ENCODE measurements around the gene CCDC85C. TPM values are rescaled to one million over a fixed set of nuclear protein-coding genes. Genes with fewer than 3 reads are reported as not detected.

CCDC85C gene
- total and polyA plus RNA-seq, 4 donors = 4.0 to 23.9 (median 9.6) TPM

DNA sequence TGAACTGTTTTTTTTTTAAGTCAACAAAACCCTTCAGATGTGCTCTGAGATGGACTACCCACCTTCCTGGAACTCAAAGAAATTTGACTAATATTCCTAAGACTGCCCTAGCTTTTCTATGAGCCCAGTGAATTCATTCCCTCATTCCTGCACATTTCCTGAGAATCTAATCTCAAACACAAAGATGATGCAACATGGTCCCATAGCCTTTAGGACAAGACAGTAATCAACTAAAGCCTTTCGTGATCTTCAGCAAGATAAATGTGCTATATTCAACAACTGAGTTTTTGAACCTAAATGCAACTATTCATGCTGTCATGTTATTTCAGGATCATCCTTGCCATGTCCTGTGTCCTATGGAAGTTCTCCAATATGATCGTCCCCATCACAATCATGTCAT, 128.3 kb downstream of the CCDC85C start:
- H3K27me3 ChIP-seq (ENCODE audit: control insufficient read depth in 4 of 4, insufficient read depth in 4 of 4, low read length in 3 of 4) = no peaks in the 10 kb centered on the region
- WGBS = 69% methylated on average over 2 of the region's 2 CpGs
- no peaks in the 10 kb centered on the region for H3K9me3 ChIP-seq (ENCODE audit: control insufficient read depth in 4 of 4, low read length in 3 of 4)
- no peaks in the 10 kb centered on the region for H3K36me3 ChIP-seq (ENCODE audit: control insufficient read depth in 4 of 4, insufficient read depth in 3 of 4, low read depth in 1 of 4, low read length in 3 of 4)
- DNase-seq (ENCODE audit: low spot score) = no peak
- no peak overlapping the region for H3K27ac ChIP-seq (ENCODE audit: low read depth in 1 of 2, low read length in 2 of 2)
- no peak overlapping the region for H3K9ac ChIP-seq (ENCODE audit: low read depth in 1 of 2, low read length in 2 of 2)
- H3K4me1 ChIP-seq (ENCODE audit: control insufficient read depth in 4 of 4, insufficient read depth in 4 of 4, low read length in 3 of 4) = peaks cover 0 to 30% (median 24%) of the 10 kb centered on the region in 4 donors
- no peak for TF ChIP-seq HNF4G (IDR thresholded peaks at IDR 0.05)
- no peak for TF ChIP-seq HNF4A (conservative IDR thresholded peaks at IDR 0.05)
- TF ChIP-seq EGR1 (IDR thresholded peaks at IDR 0.05; ENCODE audit: low read depth in 2 of 2) = no peak
- TF ChIP-seq, protein P1, sequence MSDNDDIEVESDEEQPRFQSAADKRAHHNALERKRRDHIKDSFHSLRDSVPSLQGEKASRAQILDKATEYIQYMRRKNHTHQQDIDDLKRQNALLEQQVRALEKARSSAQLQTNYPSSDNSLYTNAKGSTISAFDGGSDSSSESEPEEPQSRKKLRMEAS (IDR thresholded peaks at IDR 0.05) = no peak
- no peak for TF ChIP-seq JUND (IDR thresholded peaks at IDR 0.05)
- no peak for TF ChIP-seq NR2F2 (IDR thresholded peaks at IDR 0.05)
- no peak for TF ChIP-seq FOXA1 (IDR thresholded peaks at IDR 0.05)
- no peak for TF ChIP-seq ATF3 (IDR thresholded peaks at IDR 0.05)
- no peak for TF ChIP-seq YY1 (IDR thresholded peaks at IDR 0.05)
- TF ChIP-seq ZBTB33 (IDR thresholded peaks at IDR 0.05) = no peak
- TF ChIP-seq FOXA2 (IDR thresholded peaks at IDR 0.05) = no peak
- TF ChIP-seq SP1 (IDR thresholded peaks at IDR 0.05) = no peak
- no peak for TF ChIP-seq RXRA (IDR thresholded peaks at IDR 0.05)
- TF ChIP-seq, protein P2, sequence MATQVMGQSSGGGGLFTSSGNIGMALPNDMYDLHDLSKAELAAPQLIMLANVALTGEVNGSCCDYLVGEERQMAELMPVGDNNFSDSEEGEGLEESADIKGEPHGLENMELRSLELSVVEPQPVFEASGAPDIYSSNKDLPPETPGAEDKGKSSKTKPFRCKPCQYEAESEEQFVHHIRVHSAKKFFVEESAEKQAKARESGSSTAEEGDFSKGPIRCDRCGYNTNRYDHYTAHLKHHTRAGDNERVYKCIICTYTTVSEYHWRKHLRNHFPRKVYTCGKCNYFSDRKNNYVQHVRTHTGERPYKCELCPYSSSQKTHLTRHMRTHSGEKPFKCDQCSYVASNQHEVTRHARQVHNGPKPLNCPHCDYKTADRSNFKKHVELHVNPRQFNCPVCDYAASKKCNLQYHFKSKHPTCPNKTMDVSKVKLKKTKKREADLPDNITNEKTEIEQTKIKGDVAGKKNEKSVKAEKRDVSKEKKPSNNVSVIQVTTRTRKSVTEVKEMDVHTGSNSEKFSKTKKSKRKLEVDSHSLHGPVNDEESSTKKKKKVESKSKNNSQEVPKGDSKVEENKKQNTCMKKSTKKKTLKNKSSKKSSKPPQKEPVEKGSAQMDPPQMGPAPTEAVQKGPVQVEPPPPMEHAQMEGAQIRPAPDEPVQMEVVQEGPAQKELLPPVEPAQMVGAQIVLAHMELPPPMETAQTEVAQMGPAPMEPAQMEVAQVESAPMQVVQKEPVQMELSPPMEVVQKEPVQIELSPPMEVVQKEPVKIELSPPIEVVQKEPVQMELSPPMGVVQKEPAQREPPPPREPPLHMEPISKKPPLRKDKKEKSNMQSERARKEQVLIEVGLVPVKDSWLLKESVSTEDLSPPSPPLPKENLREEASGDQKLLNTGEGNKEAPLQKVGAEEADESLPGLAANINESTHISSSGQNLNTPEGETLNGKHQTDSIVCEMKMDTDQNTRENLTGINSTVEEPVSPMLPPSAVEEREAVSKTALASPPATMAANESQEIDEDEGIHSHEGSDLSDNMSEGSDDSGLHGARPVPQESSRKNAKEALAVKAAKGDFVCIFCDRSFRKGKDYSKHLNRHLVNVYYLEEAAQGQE (IDR thresholded peaks at IDR 0.05) = no peak
- no peak for TF ChIP-seq TAF1 (conservative IDR thresholded peaks at IDR 0.05)
- H3K4me3 ChIP-seq (ENCODE audit: low read depth in 1 of 3, low read length in 3 of 3) = no peak overlapping the region

- TF ChIP-seq RAD21 (IDR thresholded peaks at IDR 0.05) (peak in 1 of 2 donors; percentile 30), SP1 (IDR thresholded peaks at IDR 0.05) (no peak)
- TF ChIP-seq, protein P3, sequence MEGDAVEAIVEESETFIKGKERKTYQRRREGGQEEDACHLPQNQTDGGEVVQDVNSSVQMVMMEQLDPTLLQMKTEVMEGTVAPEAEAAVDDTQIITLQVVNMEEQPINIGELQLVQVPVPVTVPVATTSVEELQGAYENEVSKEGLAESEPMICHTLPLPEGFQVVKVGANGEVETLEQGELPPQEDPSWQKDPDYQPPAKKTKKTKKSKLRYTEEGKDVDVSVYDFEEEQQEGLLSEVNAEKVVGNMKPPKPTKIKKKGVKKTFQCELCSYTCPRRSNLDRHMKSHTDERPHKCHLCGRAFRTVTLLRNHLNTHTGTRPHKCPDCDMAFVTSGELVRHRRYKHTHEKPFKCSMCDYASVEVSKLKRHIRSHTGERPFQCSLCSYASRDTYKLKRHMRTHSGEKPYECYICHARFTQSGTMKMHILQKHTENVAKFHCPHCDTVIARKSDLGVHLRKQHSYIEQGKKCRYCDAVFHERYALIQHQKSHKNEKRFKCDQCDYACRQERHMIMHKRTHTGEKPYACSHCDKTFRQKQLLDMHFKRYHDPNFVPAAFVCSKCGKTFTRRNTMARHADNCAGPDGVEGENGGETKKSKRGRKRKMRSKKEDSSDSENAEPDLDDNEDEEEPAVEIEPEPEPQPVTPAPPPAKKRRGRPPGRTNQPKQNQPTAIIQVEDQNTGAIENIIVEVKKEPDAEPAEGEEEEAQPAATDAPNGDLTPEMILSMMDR (IDR thresholded peaks at IDR 0.05; ENCODE audit: low read depth, low read length, missing input control) = peak; percentile 21
- 42% methylated on average over 9 of the region's 9 CpGs for WGBS
- H3K27ac ChIP-seq (ENCODE audit: low read depth in 1 of 2, low read length in 2 of 2) = no peak overlapping the region
- peaks cover 0 to 30% (median 24%) of the 10 kb centered on the region in 4 donors for H3K4me1 ChIP-seq (ENCODE audit: control insufficient read depth in 4 of 4, insufficient read depth in 4 of 4, low read length in 3 of 4)
- no peaks in the 10 kb centered on the region for H3K9me3 ChIP-seq (ENCODE audit: control insufficient read depth in 4 of 4, low read length in 3 of 4)
- DNase-seq (ENCODE audit: low spot score) = no peak
- H3K36me3 ChIP-seq (ENCODE audit: control insufficient read depth in 4 of 4, insufficient read depth in 3 of 4, low read depth in 1 of 4, low read length in 3 of 4) = no peaks in the 10 kb centered on the region
- no peak overlapping the region for H3K4me3 ChIP-seq (ENCODE audit: low read depth in 1 of 3, low read length in 3 of 3)
- no peak overlapping the region for H3K9ac ChIP-seq (ENCODE audit: low read depth in 1 of 2, low read length in 2 of 2)
- H3K27me3 ChIP-seq (ENCODE audit: control insufficient read depth in 4 of 4, insufficient read depth in 4 of 4, low read length in 3 of 4) = no peaks in the 10 kb centered on the region
These were observed 128.8 kb downstream of the CCDC85C start for GRCh38 chr14:99475179-99475578.

Data from liver (tissue), 9 donors.